GM21423 (cell line): ENCODE measurements around the gene DLGAP1.
A peak's percentile ranks its signal among the peaks of the same experiment; 100 is the strongest.

Experiments used
- ATAC-seq: cut with Tn5 transposase; IDR thresholded peaks from one replicate; pipeline ENCODE4 v1.9.1; 2021; ENCODE audit warnings: mild to moderate bottlenecking, moderate library complexity; ENCODE audit not compliant: unreplicated experiment

The DLGAP1 gene

DNA sequence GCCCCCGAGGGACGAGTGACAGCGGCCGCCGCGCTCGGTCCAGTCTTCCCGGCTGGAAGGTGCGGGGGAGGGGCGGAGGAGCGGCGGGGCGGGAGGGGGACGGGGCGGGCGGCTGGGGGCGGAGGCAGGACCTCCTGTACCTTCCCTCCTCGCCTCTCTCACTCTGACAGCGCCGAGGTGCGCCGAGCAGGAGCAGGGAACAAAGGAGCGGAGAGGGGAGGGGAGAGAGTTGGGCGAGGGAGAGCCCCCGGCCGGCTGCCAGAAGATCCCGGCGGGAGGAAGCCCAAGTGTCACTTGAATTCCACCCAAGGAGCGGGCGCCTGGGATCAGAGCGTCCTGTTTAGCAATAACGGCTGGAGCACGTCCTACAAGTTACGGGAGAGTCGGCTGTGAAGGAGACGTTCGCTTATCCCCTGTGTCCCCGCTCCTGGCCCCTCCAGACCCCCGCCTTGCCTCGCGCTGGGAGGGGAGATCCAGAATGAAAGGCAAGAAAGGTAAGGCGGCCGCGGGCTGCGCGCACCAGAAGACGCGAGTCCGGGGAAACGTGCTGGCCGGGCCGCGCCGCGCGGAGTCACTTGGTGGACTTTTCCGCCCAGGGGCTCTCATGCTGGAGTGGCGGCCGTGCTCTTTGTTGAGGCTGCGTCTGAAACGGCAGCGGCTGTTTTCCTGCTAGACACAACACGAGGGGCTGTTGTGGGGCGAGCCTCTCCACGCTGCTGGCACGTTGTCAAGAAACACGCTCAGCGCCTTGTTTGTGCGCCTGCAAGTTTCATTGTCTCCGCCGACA lies 1004.9 kb downstream of the DLGAP1 start, which contains the start of gene TGIF1:
Gene TGIF1, plus strand, starts transcription at position 161 of the 787 bp plus-strand sequence. Its CDS starts 318 bp downstream, at position 479.
- ATAC-seq, result no peak

DNA sequence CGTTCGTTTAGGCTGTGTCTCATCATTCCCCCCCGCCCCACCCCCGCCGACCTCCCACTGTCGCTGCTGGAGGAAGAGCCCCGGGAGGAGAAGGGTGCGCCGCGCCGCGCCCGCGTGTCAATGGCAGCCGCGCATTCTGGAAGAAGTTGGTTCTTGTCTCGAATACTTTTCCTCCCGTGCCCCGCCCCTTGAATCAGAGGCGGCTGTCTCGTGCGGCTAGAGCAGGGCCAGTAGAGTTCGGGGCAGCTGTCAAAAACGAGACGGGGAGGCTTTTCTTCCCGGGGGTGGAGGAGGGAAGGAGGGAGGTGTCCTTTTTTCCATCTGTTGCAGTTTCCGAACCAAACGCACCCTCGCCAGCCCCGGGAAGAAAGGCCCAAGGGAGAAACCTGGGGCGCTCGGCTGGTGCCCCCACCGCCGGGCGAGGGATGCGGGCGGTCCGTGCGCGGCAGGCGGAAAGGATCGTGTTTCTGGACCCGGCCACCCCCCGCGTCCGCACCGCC lies 1005.5 kb downstream of the DLGAP1 start:
- peak; percentile 8 for ATAC-seq

DNA sequence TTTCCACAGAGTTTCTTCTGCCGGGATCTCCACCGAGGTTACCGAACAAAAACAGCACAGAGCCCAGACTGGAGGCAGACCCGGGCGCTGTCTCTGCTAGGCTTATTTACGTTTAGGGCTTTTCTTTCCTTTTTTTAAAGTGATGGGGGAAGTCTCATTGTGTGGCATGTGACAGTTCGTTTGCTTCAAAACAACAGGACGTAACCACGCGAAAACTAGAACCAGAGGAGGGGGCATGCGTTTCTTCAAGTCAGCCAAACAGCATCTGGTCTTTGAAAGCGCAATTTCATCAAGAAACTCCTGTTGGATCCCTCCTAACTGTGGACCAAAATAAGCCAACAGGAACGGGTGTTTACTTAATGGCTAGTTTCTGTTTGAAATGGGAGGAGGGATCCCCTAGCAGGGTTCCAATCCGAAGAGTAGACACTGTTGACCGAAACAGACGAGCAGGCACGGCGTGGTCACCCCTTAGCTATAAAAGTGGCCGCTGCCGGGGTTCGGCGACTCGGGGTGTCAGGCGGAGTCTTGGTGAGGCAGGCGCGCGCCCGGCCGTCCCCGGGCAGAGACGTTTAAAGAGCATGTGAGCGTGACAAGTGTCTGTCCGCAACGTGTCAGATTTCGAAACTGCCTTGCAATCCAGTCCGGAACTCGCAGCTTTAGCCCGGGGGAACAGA lies 1006.1 kb downstream of the DLGAP1 start:
- ATAC-seq, result peak; percentile 54

DNA sequence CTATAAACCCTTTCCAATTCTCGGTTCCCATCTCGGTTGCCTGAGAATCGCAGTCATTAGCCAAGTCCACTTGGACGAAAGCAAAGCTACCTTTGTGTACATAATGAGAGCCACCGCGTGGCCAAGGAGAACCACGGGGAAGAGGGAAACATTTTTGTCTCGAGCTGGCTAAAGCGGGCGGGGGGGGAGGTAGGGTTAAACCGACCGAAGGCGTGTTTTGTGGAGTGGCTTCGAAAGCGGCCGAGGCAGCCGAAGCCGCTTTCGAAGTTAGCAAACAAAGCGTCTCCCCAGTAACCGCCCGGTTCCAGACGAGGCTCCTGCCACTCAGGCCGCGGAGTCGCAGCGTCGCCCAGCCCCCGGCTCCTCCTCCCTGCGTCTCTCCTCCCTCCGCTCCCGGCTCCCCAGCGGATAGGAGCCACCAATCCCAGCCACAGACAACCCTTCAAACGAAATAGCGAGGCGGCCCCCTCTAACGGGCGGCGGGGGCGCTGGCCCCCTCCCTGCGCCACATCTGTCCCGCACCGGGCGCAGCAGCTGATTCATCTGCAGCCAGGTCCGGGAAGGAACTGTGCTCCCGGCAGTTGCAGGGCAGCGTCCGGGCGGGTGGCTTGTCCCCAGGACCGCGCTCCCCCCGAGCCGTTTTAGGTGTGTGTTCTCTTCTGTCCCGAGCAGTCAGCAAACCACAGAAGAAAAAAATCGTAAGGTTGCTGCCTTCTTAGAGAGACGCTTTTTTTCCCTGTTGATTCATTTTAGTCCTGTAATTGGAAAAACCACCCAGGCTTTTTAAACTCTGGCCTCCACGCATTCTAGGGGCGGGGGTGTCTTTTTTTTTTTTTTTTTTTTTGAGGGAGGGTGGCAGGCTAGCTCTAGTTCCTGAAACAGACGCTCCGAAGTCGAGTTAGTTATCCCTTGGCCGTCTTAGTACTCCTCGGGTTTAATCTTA lies 1006.9 kb downstream of the DLGAP1 start:
- peak; percentile 58 for ATAC-seq

DNA sequence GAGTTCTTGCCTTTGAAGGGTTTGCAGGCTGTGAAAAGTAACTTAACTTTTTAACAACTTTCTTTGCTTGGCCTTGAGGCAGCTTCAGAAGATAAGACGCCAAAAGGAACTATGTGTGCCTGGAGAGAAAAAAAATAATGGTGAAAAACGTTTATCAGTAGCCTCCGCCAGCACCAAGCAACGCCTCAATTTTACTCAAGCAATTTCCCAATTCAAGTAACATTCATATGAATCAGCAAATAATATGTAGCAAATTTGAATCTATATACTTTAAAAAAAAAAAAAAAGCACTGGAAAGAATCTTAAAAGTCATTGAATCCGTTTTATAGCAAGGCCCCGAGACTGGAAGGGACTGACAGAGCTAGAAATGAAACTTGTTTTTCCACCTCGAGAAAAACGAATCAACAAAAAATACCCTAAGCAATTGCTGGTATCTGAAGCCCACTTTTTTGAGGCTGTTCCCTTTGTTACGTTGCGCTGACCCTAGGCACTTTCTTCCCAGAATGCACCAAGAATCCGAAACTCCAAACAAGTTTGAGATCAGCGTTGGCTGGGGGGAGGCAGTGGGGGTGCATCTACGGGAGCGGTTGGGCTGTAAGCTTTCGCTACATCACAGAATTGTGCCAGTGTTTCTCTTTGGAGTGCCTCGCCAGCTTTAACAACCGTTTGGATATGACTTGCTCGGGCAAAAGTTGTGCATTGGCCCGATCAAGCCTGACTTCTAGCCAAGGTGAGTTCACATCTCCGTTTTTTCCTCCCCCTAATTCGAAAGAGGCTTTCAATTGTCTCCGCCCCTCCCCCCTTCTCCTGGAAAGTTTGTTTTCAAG lies 1007.8 kb downstream of the DLGAP1 start:
- ATAC-seq, result no peak
